GM06990 (cell line): ENCODE results near the gene PIKFYVE.

ENCODE experiments used
- DNase-seq: peaks from one replicate; pipeline ENCODE4 v3.0.0-alpha.2; 2011; ENCODE audit not compliant: insufficient read length; ENCODE audit errors: extremely low read depth
- H3K27me3 ChIP-seq: replicated peaks from 2 replicates; pipeline ENCODE4 v1.6.0; 2011; ENCODE audit warnings: low read length; ENCODE audit not compliant: control insufficient read depth, insufficient read depth
- H3K36me3 ChIP-seq: 2 replicates; pipeline ENCODE4 v1.5.1; 2011; ENCODE audit warnings: low read length; ENCODE audit not compliant: control insufficient read depth, insufficient read depth
- H3K4me3 ChIP-seq: replicated peaks from 2 replicates; pipeline ENCODE4 v1.5.1; 2011; ENCODE audit warnings: low read depth, mild to moderate bottlenecking, control low read depth, low read length
- TF ChIP-seq, protein P1 (sequence below): IDR thresholded peaks from 2 replicates; pipeline ENCODE4 v1.5.1; 2011; ENCODE audit warnings: low read length, control low read depth, mild to moderate bottlenecking, inconsistent platforms; ENCODE audit not compliant: insufficient read depth, poor library complexity, severe bottlenecking

The PIKFYVE gene

DNA sequence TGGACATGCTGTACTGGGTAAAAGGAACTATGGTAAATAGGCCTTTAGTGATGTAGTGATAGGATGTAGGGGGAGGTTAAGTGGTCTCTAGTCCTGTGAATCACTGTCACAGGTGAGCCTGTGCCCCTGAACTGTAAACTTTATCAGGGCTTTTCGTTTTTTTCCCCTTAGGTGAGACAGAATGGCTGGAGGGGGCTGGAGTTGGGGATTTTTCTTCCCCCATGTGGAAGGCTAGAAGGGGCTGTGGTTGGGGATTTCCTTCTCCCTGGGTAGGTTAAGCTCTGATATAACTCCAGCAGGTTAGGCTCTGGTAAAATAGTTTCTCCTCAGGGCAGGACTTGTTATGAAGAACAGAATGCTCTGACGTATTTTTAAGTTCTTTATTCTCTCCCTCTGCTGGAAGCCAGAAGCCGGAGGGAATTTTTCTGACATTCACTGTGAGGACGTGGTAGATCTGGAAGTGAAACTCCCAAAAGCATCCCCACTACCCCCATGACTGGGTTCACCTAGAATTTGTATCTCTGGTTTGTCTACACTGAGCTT is 28.5 kb downstream of the PIKFYVE start:
- Histone ChIP-seq H3K27me3 (no peaks in the 10 kb centered on the region), H3K36me3 (no peaks in the 10 kb centered on the region; the same call in 1 of the 2 replicates), H3K4me3 (no peak overlapping the region)
- DNase-seq, result no peak
- TF ChIP-seq, protein P1, sequence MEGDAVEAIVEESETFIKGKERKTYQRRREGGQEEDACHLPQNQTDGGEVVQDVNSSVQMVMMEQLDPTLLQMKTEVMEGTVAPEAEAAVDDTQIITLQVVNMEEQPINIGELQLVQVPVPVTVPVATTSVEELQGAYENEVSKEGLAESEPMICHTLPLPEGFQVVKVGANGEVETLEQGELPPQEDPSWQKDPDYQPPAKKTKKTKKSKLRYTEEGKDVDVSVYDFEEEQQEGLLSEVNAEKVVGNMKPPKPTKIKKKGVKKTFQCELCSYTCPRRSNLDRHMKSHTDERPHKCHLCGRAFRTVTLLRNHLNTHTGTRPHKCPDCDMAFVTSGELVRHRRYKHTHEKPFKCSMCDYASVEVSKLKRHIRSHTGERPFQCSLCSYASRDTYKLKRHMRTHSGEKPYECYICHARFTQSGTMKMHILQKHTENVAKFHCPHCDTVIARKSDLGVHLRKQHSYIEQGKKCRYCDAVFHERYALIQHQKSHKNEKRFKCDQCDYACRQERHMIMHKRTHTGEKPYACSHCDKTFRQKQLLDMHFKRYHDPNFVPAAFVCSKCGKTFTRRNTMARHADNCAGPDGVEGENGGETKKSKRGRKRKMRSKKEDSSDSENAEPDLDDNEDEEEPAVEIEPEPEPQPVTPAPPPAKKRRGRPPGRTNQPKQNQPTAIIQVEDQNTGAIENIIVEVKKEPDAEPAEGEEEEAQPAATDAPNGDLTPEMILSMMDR, result no peak

DNA sequence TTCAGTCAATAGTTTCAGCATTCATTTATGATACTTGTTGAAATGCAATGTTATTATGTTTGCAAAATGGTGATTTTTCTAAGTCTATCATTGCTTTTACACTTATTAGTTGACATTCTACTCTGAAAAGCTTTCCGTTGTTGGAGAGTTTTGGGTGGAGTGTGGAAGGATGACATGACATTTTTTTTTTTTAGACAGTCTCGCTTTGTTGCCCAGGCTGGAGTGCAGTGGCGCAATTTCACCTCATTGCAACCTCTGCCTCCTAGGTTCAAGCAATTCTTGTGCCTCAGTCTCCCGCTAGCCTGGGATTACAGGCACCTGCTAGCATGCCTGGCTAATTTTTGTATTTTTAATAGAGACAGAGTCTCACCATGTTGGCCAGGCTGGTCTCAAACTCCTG is 29.8 kb downstream of the PIKFYVE start:
- no peaks in the 10 kb centered on the region; the same call in 1 of the 2 replicates for H3K36me3 ChIP-seq
- no peaks in the 10 kb centered on the region for H3K27me3 ChIP-seq
- no peak for DNase-seq
- no peak overlapping the region for H3K4me3 ChIP-seq
- TF ChIP-seq, protein P1, result no peak

DNA sequence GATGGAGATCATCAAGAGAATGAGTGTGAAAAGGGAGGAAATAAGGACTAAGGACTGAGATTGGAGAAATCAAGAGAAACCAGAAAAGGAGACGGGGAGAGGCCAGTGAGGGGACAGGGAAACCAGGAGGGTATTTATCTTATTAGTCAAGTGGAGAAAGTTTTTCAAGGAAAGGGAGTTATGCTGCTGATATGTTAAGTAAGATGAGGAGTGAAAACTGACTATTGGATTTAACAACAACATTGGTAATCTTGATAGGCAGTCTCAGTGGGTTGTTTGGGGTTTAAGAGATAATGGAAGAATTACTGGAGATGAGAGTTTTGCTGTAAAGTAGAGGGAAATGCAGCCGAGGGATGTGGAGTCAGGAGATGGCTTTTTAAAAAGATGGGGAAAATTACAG is 30.6 kb downstream of the PIKFYVE start:
- H3K27me3 ChIP-seq, result no peaks in the 10 kb centered on the region
- no peak for DNase-seq
- peaks cover 2% of the 10 kb centered on the region for H3K36me3 ChIP-seq
- H3K4me3 ChIP-seq, result no peak overlapping the region
- TF ChIP-seq, protein P1, result no peak

DNA sequence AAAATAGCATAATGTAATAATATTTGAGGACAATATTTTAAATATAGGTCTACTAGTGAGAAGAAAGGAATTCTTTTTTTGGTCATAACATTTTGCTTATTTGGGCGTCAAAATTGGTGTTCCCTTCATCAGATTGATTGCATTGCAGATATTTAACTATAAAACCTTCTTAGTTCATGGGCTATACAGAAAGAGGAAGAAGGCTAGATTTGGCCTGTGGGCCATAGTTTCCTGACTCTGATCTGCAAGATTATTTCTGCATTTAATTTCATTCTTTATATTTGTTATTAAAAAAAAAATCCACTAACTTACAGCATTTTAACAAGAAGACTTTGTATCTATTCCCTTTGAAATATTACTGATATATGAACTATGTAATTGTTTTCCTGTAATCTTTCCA is 31.9 kb downstream of the PIKFYVE start:
- DNase-seq, result no peak
- TF ChIP-seq, protein P1, result no peak
- peaks cover 2% of the 10 kb centered on the region for H3K36me3 ChIP-seq
- no peak overlapping the region for H3K4me3 ChIP-seq
- H3K27me3 ChIP-seq, result no peaks in the 10 kb centered on the region

DNA sequence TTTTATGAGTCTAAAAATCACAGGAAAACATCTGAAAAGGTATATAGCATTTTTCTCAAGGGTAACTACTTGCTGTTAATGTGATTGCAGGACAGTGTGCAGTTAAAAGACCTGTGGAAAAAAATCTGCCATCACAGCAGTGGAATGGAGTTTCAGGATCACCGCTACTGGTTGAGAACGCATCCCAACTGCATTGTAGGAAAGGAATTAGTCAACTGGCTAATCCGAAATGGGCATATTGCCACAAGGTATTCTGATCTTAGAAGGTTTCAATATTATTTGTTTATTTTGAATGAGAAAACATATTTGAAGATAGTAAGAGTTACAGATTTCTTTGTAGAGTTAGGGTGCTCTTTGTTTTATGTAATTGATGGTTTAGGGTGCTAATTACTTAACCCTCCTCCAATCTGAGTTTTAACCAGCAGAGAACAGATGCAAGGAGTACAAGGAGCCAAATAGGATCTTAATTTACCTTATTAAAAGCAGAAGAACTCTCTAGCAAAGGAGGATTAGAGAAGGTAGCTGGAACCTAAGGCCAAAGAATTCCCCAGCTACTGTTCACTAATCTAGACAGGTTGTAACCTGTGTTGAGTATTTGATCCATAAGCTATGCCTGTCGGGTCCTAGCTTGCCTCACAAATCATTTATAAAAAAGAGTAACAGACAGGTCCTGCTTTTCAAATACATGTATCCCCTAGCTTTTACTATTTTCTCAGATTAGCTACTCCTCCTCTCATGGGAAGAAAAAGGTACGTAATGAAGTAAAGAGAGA is 35.0 kb downstream of the PIKFYVE start:
- Histone ChIP-seq H3K27me3 (no peaks in the 10 kb centered on the region), H3K36me3 (peaks cover 5% of the 10 kb centered on the region), H3K4me3 (no peak overlapping the region)
- TF ChIP-seq, protein P1, result no peak
- no peak for DNase-seq
